ENCODE results near the gene NEURL3. TPM values are rescaled to one million over a fixed set of nuclear protein-coding genes. Genes with fewer than 3 reads are reported as not detected.

Gene NEURL3
- total RNA-seq, 1 experiment from 2014 or later = not detected

DNA sequence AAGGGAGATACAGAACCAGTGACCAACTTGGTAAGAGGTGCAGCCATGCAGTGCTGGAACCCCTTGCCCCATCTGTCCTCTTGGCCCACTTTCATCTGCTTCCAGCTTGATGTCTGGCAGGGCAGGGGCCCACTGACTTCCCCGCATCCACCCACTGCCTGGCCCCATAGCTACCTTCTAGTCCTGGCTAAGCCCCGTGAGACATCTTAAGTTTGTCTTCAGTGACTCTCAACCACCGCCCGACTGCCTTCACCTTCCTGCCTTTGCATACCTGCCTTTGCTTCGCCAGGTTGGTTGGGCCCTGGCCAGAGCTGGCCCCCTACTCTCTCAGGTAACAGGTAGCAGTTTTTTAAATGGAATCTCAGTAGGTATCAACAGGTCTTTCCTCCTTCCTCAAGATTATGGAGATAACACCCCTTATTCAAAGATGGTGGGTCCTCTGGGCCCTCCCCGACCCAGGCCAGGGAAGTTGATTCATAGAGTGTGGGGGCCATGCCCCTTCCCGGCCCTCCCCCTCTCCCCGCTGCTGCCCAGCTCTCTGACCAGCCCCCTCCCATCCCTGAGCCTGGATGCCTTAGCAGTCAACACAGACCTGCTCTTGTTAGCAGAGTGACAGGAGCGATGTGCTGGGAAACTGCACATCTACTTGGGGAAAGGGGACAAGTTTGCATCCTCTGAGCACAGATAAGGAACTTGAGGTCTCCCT, 34.2 kb upstream of the NEURL3 start:
- no peak for DNase-seq (ENCODE audit: low spot score)

DNA sequence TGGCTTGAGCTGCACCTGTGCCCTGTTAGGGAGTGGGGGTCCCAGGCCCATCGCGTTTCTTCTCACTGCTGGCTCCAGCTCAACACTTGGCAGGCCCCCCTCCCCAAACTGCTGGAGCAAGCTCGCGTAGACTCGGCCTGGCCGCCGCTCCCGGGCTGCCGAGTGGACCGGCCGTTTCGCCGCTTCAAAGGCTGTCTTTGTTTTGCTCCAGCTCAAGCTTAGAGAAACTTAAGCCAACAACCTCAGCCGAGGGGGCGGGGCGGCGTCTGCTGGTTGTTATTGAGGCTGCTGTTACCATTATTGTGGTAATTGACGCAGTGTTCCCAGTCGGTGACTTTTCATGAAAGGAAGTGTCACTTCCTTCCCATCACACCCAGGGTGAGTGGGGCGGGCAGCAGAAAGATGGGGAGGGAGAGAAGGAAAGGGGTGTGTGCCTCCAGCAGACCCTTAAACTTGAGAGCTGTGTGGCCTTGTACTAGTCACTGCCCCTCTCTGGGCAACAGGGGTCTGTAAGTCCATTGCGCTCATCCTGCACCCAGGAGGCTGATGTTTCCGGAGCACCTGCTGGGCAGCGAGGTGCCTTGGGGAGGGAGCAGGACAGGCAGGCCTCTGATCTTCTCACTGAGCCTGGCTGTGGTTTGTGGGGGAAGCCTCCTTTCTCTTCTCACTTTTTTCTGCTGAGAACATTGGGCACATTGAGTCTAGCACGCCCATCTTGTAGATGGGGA, 33.5 kb upstream of the NEURL3 start:
- no peak for DNase-seq (ENCODE audit: low spot score)

GRCh38 chr2:96537734-96538486, 32.8 kb upstream of the NEURL3 start:
- no peak for DNase-seq (ENCODE audit: low spot score)

GRCh38 chr2:96537066-96537733, 32.0 kb upstream of the NEURL3 start:
- peak; percentile 60 for DNase-seq (ENCODE audit: low spot score)

- peak; percentile 73 for DNase-seq (ENCODE audit: low spot score)
Measured at GRCh38 chr2:96536445-96537065, 31.4 kb upstream of the NEURL3 start, which contains the start of gene ARID5A. TSS of gene ARID5A (plus strand) at chr2:96536752. CDS start at chr2:96536827, 75 bp downstream.

- no peak for DNase-seq (ENCODE audit: low spot score)
Measured at GRCh38 chr2:96535331-96535730, 30.2 kb upstream of the NEURL3 start.

DNA sequence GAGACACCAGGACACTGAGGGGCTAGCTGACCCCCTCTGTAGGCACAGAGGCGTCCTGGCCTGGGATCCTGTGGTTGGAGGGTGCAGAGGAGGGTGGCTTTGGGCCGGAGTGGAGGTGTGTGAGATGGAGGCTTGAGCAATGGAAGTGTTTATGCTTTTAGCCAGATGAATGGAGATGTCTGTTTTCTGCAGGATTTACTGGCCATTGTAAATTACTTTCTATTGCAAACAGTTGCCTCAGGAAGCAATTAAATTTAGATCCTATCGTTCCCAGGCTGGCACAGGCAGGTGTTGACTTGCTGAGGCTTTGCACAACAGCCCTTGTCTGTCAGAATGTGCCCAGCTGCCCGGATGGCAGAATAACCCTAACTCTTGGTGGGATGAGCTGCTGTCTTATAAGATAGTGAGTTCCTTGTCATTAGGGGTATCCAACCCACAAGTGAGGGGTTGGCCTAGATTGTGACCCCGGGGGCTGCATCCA, 29.6 kb upstream of the NEURL3 start:
- DNase-seq (ENCODE audit: low spot score) = peak; percentile 27

GRCh38 chr2:96534141-96534540, 29.0 kb upstream of the NEURL3 start:
- DNase-seq (ENCODE audit: low spot score) = no peak

- peak; percentile 40 for DNase-seq (ENCODE audit: low spot score)
Measured at GRCh38 chr2:96533292-96534073, 28.3 kb upstream of the NEURL3 start.

- DNase-seq (ENCODE audit: low spot score) = no peak
Measured at GRCh38 chr2:96532641-96533291, 27.6 kb upstream of the NEURL3 start.

DNA sequence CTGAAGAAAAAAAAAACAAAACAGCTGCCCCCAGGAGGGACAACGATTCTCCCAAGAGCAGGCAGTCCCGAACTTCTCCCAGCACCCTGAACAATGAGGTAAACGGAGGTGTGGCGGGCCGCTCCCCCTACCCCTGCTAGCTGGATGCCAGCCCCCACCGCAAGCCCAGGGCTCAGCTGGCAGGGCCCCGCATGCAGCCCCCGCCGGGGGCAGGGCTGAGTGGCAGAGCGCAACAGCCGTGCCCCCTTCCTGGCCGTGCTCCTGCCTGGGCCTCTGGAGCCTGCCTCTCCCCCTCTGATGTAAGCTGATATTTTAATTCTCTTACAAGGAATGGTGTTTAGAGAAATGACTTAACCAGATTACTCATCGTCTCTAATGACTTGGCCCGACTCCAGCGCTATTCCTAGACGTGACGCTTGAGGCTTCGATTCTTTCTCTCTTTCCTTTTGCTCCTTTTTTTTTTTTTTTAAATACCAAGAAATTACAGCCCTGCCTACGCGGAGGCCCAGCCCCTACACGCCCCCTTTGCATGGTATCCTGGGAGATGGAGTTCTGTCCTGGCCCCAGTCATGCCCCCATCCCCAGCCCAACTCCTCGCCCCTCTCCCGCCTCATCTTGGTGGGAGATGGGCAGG, 26.8 kb upstream of the NEURL3 start:
- peak; percentile 99 for DNase-seq (ENCODE audit: low spot score)

DNA sequence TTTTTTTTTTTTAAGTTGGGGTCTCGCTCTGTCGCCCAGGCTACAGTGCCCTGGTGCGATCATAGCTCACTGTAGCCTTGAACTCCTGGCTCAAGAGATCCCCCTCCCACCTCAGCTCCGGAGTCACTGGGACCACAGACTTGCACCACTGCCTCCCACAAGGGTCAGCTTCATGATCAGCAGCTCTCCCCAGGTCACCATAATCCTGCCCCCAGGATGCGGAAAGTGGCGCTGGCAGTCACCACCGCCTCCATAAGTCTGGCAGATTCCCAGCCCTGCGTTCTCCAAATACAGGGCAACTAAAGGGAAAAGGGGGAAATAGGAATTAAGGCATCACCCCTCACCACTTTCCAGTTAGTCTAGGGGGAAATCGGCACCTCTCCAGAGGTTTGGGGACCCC, 26.2 kb upstream of the NEURL3 start:
- no peak for DNase-seq (ENCODE audit: low spot score)

GRCh38 chr2:96530474-96531357, 25.6 kb upstream of the NEURL3 start:
- no peak for DNase-seq (ENCODE audit: low spot score)

GRCh38 chr2:96530144-96530430, 24.9 kb upstream of the NEURL3 start:
- DNase-seq (ENCODE audit: low spot score) = no peak

- no peak for DNase-seq (ENCODE audit: low spot score)
Measured at GRCh38 chr2:96529376-96530143, 24.4 kb upstream of the NEURL3 start.

- DNase-seq (ENCODE audit: low spot score) = no peak
Measured at GRCh38 chr2:96528700-96529375, 23.7 kb upstream of the NEURL3 start.

DNA sequence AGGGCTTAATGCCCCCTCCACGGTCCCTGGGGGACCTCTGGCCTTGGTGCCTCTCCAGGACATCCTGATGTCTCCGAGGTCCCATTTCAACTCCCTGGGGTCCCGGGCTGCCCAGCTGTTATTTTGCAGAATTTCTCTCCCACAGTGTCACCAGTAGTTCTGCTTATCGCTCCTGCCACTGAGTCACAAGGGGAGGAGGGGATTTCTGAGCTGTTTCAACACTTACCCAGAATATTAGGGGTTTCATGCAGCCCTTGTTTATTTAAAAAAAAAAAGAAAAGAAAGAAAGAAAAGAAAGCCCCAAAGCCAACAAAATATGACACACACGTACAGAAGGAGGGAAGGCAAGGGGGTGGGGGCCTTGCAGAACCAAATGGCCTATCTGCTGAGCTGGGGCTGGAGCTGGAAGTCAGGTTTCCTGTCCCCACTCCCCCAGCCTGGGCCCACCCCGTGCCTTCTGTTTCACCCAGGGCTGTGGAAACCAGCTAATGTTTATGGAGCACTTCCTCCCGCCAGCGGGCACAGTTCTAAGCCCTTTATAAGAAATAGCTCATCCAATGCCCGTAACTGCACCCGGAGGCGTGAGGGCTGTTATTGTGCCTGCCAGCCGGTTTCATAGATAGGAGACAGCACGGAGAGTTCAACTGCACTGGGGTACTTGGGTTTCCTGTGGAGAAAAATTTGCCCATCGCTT, 23.0 kb upstream of the NEURL3 start:
- DNase-seq (ENCODE audit: low spot score) = peak; percentile 67
